ENCODE data around the gene UNC13B. TPM values are rescaled to one million over a fixed set of nuclear protein-coding genes. Genes with fewer than 3 reads are reported as not detected.
A peak's percentile ranks its signal among the peaks of the same experiment; 100 is the strongest.

UNC13B gene
- total RNA-seq, 1 donor from 2014 or later, result 30.5 TPM

DNA sequence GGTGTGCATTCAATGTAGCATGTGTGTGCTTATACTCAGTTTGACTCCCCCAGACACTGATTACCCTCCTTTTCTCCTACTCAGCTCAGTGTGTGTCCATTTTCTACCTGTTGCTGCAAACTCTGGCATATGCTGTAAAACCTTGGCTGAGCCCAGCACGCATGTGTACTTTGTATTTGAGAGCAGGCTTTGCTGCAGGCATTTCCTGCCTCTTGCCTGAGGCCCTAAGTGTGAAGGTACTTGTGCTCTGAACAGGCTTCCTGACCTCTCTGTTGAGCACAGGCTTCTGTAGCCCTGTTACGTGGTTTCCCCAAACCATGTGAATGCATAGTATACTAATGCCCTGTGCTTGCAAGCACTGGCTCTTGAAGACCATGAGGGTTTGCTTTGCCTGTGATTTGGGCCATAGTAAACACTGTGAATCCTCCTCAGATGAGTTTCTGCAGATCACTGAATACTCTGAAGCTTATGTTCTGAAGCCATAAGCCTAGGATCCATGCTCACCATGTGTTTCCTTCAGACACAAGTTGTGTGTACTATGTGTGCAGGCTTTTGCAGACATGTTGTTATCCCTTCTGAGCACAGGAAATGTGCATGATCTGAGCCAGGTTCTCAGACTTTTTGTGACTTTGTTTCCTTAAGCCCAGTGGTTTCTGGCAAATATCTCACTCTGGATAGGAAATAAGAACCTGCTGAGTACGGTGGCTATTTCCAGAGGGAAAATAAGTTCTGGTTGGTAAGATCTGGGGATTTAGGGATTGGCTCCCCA is 203.2 kb downstream of the UNC13B start:
- Histone ChIP-seq H2AFZ (ENCODE audit: low read depth, low read length) (no peak overlapping the region), H4K20me1 (ENCODE audit: insufficient read depth, low read length) (no peaks in the 10 kb centered on the region), H3K27me3 (ENCODE audit: insufficient read depth, low read length) (no peaks in the 10 kb centered on the region), H3K79me2 (ENCODE audit: insufficient read depth, low read length) (no peaks in the 10 kb centered on the region), H3K4me2 (ENCODE audit: low read length) (no peak overlapping the region), H3K4me3 (ENCODE audit: insufficient read depth, low read depth, low read length) (no peak overlapping the region), H3K27ac (ENCODE audit: low read depth, low read length) (no peak overlapping the region), H3K4me1 (ENCODE audit: insufficient read depth, low read length) (peaks cover 17% of the 10 kb centered on the region), H3K36me3 (ENCODE audit: insufficient read depth, low read length) (no peaks in the 10 kb centered on the region), H3K9ac (ENCODE audit: low read length) (no peak overlapping the region), H3K9me3 (ENCODE audit: insufficient read depth, low read depth, low read length) (no peaks in the 10 kb centered on the region)
- no peak for TF ChIP-seq EZH2 (IDR thresholded peaks at IDR 0.05; ENCODE audit: insufficient read depth, low read length)
- TF ChIP-seq, protein P1, sequence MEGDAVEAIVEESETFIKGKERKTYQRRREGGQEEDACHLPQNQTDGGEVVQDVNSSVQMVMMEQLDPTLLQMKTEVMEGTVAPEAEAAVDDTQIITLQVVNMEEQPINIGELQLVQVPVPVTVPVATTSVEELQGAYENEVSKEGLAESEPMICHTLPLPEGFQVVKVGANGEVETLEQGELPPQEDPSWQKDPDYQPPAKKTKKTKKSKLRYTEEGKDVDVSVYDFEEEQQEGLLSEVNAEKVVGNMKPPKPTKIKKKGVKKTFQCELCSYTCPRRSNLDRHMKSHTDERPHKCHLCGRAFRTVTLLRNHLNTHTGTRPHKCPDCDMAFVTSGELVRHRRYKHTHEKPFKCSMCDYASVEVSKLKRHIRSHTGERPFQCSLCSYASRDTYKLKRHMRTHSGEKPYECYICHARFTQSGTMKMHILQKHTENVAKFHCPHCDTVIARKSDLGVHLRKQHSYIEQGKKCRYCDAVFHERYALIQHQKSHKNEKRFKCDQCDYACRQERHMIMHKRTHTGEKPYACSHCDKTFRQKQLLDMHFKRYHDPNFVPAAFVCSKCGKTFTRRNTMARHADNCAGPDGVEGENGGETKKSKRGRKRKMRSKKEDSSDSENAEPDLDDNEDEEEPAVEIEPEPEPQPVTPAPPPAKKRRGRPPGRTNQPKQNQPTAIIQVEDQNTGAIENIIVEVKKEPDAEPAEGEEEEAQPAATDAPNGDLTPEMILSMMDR (IDR thresholded peaks at IDR 0.05; ENCODE audit: insufficient read depth, low read depth, low read length), result no peak
- no peak overlapping the region for H3K27ac Mint-ChIP-seq (ENCODE audit: unreplicated experiment)
- no peak for DNase-seq (ENCODE audit: low read depth)
- peaks cover 1% of the 10 kb centered on the region for H3K9me3 Mint-ChIP-seq (ENCODE audit: unreplicated experiment)
- H3K4me1 Mint-ChIP-seq (ENCODE audit: low read depth, unreplicated experiment), result peaks cover 10% of the 10 kb centered on the region
- H3K36me3 Mint-ChIP-seq (ENCODE audit: low read depth, unreplicated experiment), result peaks cover 2% of the 10 kb centered on the region
- no peak overlapping the region for H3K4me3 Mint-ChIP-seq (ENCODE audit: unreplicated experiment)
- H3K27me3 Mint-ChIP-seq (ENCODE audit: low read depth, unreplicated experiment), result no peaks in the 10 kb centered on the region
- FAIRE-seq, result no peak

DNA sequence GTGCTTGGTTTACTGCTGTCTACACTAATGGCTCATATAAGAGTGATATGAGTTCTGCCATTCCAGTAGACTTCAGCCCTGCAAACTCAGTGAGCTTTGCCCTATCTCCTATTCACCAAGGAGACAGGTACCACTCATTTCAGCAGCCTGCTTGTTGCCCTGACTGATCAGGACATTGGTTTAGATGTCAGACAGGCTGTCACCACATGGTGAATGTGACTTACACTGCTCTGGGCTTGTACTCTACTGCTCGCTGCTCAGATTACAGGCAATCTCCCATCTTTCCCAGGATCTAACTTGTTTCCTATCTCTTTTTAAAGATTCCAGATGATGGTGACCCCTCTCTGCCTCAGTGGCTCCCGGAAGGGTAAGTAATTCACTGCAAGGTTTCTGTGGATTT is 204.8 kb downstream of the UNC13B start:
- DNase-seq (ENCODE audit: low read depth) (no peak), FAIRE-seq (no peak)
- Mint-ChIP-seq H3K27ac (ENCODE audit: unreplicated experiment) (no peak overlapping the region), H3K9me3 (ENCODE audit: unreplicated experiment) (peaks cover 3% of the 10 kb centered on the region), H3K27me3 (ENCODE audit: low read depth, unreplicated experiment) (peaks cover 2% of the 10 kb centered on the region), H3K4me3 (ENCODE audit: unreplicated experiment) (no peak overlapping the region), H3K4me1 (ENCODE audit: low read depth, unreplicated experiment) (peaks cover 10% of the 10 kb centered on the region), H3K36me3 (ENCODE audit: low read depth, unreplicated experiment) (peaks cover 6% of the 10 kb centered on the region)
- Histone ChIP-seq H3K4me3 (ENCODE audit: insufficient read depth, low read depth, low read length) (no peak overlapping the region), H3K4me2 (ENCODE audit: low read length) (no peak overlapping the region), H3K9ac (ENCODE audit: low read length) (no peak overlapping the region), H3K79me2 (ENCODE audit: insufficient read depth, low read length) (no peaks in the 10 kb centered on the region), H3K27me3 (ENCODE audit: insufficient read depth, low read length) (no peaks in the 10 kb centered on the region), H2AFZ (ENCODE audit: low read depth, low read length) (no peak overlapping the region), H3K27ac (ENCODE audit: low read depth, low read length) (no peak overlapping the region), H4K20me1 (ENCODE audit: insufficient read depth, low read length) (no peaks in the 10 kb centered on the region), H3K36me3 (ENCODE audit: insufficient read depth, low read length) (peaks cover 2% of the 10 kb centered on the region), H3K4me1 (ENCODE audit: insufficient read depth, low read length) (peaks cover 17% of the 10 kb centered on the region), H3K9me3 (ENCODE audit: insufficient read depth, low read depth, low read length) (no peaks in the 10 kb centered on the region)
- TF ChIP-seq EZH2 (IDR thresholded peaks at IDR 0.05; ENCODE audit: insufficient read depth, low read length), result no peak
- TF ChIP-seq, protein P1 (IDR thresholded peaks at IDR 0.05; ENCODE audit: insufficient read depth, low read depth, low read length), result no peak

DNA sequence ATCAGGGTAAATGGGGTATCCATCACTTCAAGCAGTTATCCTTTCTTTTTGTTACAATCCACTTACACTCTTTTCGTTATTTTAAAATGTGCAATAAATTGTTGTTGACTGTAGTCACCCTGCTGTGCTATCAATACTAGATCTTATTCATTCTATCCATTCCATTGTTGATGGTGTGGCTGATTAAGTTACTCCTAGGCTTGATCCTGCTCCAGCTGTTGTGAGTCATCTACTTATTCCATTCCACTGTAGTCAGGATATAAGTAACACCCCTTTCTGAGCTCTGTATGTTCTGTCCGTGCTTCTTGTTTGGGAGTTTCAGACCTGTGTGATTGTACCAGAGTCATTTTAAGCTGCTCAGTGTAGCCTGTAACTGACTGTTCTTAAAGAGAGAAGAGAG is 205.6 kb downstream of the UNC13B start:
- Histone ChIP-seq H3K9ac (ENCODE audit: low read length) (no peak overlapping the region), H3K79me2 (ENCODE audit: insufficient read depth, low read length) (no peaks in the 10 kb centered on the region), H3K4me2 (ENCODE audit: low read length) (peak overlapping the region; percentile 53), H3K36me3 (ENCODE audit: insufficient read depth, low read length) (peaks cover 2% of the 10 kb centered on the region), H3K27ac (ENCODE audit: low read depth, low read length) (no peak overlapping the region), H4K20me1 (ENCODE audit: insufficient read depth, low read length) (no peaks in the 10 kb centered on the region), H3K4me1 (ENCODE audit: insufficient read depth, low read length) (peaks cover 17% of the 10 kb centered on the region), H2AFZ (ENCODE audit: low read depth, low read length) (no peak overlapping the region), H3K4me3 (ENCODE audit: insufficient read depth, low read depth, low read length) (no peak overlapping the region), H3K27me3 (ENCODE audit: insufficient read depth, low read length) (no peaks in the 10 kb centered on the region), H3K9me3 (ENCODE audit: insufficient read depth, low read depth, low read length) (no peaks in the 10 kb centered on the region)
- H3K4me1 Mint-ChIP-seq (ENCODE audit: low read depth, unreplicated experiment), result peaks cover 10% of the 10 kb centered on the region
- peak; percentile 96 for DNase-seq (ENCODE audit: low read depth)
- H3K27ac Mint-ChIP-seq (ENCODE audit: unreplicated experiment), result no peak overlapping the region
- peaks cover 3% of the 10 kb centered on the region for H3K9me3 Mint-ChIP-seq (ENCODE audit: unreplicated experiment)
- TF ChIP-seq, protein P1 (IDR thresholded peaks at IDR 0.05; ENCODE audit: insufficient read depth, low read depth, low read length), result no peak
- TF ChIP-seq EZH2 (IDR thresholded peaks at IDR 0.05; ENCODE audit: insufficient read depth, low read length), result no peak
- FAIRE-seq, result peak; percentile 96
- peaks cover 2% of the 10 kb centered on the region for H3K27me3 Mint-ChIP-seq (ENCODE audit: low read depth, unreplicated experiment)
- peaks cover 6% of the 10 kb centered on the region for H3K36me3 Mint-ChIP-seq (ENCODE audit: low read depth, unreplicated experiment)
- H3K4me3 Mint-ChIP-seq (ENCODE audit: unreplicated experiment), result no peak overlapping the region

Measured in astrocyte (in vitro differentiated cells and primary cell).